ENCODE results near the gene CCDC40.

DNA sequence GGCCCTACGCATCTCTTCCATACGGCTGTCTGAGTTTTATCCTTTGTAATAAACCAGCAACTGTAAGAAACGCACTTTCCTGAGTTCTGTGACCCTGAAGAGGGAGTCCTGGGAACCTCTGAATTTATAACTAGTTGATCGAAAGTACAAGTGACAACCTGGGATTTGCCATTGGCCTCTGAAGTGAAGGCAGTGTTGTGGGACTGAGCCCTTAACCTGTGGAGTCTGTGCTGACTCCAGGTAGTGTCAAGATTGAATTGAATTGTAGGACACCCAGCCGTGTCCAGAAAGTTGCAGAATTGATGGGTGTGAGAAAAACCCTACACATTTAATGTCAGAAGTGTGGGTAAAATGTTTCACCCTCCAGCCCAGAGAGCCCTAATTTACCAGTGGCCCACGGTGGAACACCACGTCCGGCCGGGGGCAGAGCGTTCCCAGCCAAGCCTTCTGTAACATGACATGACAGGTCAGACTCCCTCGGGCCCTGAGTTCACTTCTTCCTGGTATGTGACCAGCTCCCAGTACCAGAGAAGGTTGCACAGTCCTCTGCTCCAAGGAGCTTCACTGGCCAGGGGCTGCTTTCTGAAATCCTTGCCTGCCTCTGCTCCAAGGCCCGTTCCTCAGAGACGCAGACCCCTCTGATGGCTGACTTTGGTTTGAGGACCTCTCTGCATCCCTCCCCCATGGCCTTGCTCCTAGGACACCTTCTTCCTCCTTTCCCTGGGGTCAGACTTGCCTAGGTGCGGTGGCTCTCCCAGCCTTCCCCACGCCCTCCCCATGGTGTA, 66.4 kb downstream of the CCDC40 start:
- TF ChIP-seq, protein P1, sequence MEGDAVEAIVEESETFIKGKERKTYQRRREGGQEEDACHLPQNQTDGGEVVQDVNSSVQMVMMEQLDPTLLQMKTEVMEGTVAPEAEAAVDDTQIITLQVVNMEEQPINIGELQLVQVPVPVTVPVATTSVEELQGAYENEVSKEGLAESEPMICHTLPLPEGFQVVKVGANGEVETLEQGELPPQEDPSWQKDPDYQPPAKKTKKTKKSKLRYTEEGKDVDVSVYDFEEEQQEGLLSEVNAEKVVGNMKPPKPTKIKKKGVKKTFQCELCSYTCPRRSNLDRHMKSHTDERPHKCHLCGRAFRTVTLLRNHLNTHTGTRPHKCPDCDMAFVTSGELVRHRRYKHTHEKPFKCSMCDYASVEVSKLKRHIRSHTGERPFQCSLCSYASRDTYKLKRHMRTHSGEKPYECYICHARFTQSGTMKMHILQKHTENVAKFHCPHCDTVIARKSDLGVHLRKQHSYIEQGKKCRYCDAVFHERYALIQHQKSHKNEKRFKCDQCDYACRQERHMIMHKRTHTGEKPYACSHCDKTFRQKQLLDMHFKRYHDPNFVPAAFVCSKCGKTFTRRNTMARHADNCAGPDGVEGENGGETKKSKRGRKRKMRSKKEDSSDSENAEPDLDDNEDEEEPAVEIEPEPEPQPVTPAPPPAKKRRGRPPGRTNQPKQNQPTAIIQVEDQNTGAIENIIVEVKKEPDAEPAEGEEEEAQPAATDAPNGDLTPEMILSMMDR (IDR thresholded peaks at IDR 0.05 in 8 of 11, conservative IDR thresholded peaks at IDR 0.05 in 3 of 11): no peak
- TF ChIP-seq POLR2AphosphoS5 (IDR thresholded peaks at IDR 0.05) (no peak), POLR2A (IDR thresholded peaks at IDR 0.05) (no peak)

Measured in spleen (tissue), 7 donors.